HG03196 (cell line): ENCODE data around the gene ASPSCR1.
A peak's percentile ranks its signal among the peaks of the same experiment; 100 is the strongest.

Source experiments
- ATAC-seq: cut with Tn5 transposase; IDR thresholded peaks from one replicate; pipeline ENCODE4 v1.9.1; 2021; ENCODE audit not compliant: unreplicated experiment

ASPSCR1 gene

DNA sequence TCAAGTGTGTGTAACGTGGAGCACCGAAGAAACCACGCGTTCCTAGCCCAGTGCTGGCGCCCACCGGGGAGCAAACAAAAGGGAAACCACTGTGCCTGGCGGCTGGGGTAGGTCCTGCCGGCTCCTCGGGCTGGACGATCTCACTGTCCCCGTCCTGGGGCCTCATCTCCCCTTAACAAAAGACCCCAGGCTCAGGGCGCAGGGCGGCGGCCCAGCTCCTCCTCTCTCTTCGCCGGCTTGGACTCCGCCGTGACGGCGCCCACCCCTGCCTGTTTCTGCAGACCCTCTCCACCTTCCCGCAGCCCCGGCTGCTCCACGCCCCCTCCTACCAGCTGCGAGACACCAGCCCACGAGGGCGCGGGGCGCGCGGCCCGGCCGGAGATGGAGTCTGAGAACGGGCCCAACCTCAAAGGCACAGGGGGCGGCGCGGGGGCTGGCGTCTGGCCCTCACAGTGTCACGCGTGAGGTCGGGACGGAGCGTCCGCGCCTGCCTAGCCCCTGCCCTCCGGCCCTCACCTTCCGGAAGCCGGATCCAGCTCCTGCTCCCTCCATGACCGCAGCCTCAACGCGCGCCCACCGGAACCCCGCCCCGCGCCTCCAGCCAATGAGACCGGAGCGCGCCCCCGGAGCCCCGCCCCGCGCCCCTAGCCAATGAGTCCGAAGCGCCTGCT is 45.0 kb downstream of the ASPSCR1 start, which contains the start of gene CENPX:
Gene CENPX, minus strand, starts transcription at position 569 of the 671 bp plus-strand sequence. Its CDS starts 17 bp downstream, at position 552.
- ATAC-seq = peak; percentile 10

DNA sequence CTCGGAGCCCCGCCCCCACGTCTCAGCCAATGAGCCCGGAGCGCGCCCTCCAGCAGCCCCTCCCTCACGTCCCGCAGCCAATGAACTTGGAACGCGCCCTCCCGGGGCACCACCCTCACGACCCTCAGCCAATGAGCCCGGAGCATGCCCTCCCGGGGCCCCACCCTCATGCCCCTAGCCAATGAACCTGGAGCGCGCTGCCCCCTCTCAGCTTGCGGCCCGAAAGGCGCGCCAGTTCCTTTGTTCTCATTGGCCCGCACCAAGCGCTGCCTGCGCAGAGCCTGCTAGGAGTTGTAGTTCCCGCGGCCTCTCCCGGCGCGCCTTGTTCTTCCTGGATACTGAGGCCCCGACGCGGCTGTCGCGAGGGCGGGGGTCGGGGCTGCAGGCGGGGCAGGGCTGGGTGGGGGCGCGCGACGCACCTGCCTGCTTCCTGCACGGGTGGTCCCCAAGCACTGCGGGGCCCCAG is 45.6 kb downstream of the ASPSCR1 start, which contains the start of gene LRRC45:
Gene LRRC45, plus strand, starts transcription at position 325 of the 466 bp plus-strand sequence. CDS start 339 bp downstream, outside the sequence.
- ATAC-seq = peak; percentile 77

DNA sequence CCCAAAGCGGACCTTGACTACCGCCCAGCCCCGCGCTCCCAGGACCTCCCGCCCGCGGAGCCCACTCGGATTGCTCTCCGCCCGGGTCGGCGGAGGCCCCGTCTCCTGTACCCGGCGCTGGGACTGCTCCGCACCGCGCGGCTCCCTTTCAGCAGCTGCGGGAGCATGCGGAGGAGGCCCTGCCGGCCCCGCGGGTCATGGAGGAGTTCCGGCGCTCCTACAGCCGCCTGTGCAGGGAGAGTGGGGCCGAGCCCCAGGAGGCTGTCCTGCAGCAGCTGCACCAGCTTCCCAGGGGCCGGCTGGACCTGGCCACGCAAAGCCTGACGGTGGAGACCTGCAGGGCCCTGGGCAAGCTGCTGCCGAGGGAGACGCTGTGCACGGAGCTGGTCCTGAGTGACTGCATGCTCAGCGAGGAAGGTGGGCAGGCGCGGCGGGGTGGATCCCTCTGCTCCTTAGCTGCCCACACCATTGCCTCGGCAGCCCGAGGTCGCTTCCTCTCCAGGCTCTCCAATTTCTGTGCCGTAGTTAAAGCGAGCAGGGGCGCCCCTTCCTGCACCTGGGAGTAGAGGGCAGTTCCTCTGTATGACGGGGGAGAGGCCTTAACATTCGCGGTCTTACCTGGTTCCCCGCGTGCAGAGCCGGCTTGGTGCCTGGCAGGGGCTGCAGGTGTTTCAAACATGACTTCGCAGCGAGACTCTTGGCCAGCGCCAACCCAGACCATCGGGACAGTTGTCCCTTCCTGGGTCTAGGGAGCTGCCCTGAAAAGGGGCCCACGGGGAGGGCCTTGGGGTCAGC is 46.2 kb downstream of the ASPSCR1 start:
- peak; percentile 0 for ATAC-seq

GRCh38 chr17:82024859-82025258 is 47.4 kb downstream of the ASPSCR1 start:
- ATAC-seq = no peak

DNA sequence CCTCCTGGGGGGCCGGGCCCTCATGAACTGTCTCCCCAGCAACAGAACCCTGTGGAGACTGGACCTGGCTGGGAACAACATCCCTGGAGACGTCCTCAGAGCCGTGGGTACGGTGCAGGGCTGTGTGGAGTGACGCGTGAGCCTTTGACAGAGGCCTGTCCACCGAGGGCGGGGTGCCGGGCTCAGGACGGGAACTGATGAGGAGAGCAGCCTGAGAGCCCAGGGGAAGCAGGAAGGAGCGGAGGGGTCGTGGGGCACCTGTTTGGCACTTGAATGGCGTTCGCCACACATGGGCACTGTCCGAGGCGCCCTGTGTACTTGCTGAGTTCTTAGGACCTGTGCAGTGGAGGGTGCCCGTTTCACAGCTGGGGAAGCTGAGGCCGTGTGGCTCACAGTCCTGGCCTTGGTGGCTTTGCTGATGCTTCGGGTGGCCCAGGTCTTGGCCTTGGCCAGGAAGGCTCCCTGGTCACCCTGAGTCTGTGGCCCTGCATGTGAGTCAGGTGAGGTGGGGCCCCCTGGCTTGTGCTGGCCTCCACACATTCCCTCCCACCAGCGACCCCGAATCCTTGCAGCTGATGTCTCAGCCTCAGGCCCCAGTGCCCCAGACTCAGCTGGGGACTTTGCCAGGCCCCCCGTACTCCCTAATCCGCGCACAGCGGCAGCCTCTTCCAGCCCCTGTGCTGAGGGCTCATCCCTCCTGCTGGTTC is 48.1 kb downstream of the ASPSCR1 start:
- no peak for ATAC-seq

DNA sequence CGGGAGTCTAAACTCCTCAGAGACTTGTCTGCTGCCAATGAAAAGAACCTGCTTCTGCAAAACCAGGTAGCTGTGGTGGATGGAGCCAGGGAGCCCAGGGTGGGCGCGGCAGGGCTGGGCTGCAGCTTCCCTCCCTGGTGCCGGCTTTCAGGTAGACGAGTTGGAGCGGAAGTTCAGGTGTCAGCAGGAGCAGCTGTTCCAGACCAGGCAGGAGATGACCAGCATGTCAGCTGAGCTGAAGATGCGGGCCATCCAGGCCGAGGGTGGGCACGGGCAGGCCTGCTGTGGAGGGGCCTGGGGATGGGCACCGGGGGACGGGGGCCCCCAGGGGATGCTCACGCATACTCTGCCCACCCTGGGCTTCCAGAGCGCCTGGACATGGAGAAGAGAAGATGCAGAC is 50.8 kb downstream of the ASPSCR1 start:
- no peak for ATAC-seq

DNA sequence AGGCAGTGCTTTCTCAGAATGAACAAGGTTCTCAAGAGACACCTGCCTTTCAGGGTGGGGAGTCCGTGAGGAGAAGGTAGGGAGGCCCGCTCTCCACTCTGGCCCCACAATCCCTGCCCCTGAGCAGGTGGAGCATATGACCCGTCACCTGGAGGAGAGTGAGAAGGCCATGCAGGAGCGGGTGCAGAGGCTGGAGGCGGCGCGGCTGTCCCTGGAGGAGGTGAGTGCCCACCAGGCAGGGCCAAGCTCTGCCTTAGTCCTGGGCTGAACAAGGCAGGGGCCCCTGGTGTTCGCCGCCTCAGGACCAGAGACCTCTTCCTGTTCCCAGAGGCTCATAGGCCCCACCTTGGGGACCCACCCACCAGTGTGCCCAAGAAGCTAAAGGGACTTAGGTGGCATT is 51.5 kb downstream of the ASPSCR1 start:
- ATAC-seq = no peak

GRCh38 chr17:82029391-82029790 is 52.0 kb downstream of the ASPSCR1 start:
- no peak for ATAC-seq

GRCh38 chr17:82029990-82030469 is 52.6 kb downstream of the ASPSCR1 start:
- ATAC-seq = no peak

- ATAC-seq = no peak
Measured at GRCh38 chr17:82030470-82031302, 53.3 kb downstream of the ASPSCR1 start.

GRCh38 chr17:82031303-82031884 is 54.0 kb downstream of the ASPSCR1 start, which contains the start of gene RAC3:
Gene RAC3 (plus strand): TSS chr17:82031678. CDS start chr17:82031762, 84 bp downstream.
- ATAC-seq = no peak

DNA sequence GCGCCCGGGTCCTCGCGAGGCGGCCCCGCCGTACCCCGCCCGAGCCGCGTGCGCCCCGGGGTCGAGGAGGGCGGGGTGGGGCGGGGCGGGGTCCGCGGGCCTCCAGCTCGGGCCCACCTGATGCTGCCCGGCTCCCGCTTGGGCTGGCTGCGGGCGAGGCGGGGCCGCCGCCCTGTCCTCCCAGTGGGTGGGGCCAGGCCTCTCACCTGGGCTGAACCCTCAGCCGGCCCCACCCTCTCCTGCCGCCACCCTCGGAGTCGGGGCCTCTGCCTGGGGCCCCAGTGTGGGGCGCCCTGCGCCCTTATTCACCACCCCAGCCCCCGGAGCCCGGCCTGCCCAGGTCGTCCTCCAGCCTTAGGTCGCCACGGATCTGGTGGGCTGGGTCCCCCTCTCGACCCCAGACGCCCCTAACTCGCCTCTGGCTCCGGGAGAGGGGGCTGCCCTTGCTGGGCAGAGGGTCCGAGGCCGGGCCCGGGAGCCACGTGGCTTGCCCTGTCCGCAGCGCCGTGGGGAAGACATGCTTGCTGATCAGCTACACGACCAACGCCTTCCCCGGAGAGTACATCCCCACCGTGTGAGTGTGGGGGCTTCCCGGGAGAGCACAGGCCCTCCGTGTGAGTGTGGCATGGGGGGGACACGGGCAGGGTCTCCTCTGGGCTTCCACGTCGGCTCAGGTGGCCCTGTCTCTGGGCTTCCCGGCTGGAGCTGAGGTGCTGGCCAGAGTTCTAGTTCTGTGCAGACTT is 54.6 kb downstream of the ASPSCR1 start:
- ATAC-seq = no peak

DNA sequence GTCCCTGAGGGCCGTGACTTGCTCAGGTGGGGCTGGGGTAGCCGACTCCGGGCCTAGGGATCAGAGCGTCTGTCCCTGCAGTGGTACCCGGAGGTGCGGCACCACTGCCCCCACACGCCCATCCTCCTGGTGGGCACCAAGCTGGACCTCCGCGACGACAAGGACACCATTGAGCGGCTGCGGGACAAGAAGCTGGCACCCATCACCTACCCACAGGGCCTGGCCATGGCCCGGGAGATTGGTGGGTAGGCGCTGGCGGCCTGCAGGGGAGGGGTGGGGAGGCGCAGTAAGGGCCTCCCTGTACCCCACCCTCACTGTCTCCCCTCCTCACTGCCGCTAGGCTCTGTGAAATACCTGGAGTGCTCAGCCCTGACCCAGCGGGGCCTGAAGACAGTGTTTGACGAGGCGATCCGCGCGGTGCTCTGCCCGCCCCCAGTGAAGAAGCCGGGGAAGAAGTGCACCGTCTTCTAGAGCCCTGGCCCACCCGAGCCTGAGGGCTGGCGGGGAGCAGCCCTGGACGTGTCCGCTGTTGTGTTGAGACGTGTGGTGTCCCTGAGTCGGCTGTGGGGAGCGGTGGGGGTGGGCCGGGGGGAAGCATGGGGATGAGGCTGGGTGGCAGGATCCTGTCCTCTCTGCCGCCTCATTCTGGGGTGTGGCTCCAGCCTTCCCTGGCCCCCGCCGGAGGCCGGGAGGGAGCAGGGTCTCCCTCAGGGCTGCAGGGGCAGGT is 56.1 kb downstream of the ASPSCR1 start:
- ATAC-seq = no peak

- no peak for ATAC-seq
Measured at GRCh38 chr17:82034371-82035011, 57.1 kb downstream of the ASPSCR1 start.

- no peak for ATAC-seq
Measured at GRCh38 chr17:82035488-82035887, 58.1 kb downstream of the ASPSCR1 start.

DNA sequence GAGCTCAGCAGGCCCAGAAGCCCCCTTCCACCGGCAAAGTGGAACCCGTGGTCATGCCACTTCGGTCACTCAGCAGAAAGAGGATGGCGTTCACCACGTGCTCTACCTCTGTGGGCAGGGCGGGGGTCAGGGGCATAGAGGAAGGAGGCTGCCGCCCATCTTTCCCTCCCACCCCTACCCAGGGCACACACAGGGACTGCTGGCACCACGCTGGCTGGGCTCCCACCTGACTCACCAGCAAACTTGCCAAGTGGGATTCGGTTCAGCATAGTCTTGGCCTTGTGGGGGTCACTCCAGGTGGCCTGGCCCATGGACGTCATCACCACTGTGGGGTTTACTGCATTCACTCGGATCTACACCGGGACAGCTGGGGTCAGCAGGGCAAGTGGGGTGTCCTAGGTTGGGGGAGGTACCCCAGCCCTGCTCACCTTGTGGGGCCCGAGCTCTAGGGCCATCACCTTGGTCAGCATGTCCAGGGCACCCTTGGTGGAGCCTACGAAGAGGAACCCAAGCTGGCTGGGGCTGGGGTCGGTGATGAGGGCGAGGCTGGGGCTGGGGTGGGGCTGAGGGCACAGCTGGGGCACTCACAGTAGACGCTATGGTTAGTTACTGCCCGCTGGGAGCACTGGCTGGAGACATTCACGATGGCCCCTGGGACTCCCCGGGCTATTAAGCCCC is 58.7 kb downstream of the ASPSCR1 start:
- no peak for ATAC-seq

DNA sequence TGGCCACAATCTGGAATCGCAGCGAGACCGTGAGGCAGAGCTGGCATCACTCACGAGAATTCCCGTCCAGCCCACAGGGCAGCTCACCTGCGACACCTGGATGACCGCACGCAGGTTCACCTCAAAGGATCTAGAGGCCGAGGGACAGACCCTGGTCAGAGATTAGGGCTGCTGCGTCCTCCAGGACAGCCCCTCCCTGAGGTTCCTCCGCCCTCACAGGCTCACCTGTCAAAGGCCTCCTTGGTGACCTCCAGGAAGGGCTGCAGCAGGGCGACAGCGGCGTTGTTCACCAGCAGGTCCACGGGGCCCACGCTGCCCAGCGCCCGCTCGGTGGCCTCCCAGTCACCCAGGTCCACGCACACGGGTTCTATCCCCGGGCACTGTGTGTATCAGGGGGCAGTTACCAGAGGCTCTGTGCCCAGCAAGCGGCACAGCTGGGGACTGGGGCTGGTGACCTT is 59.2 kb downstream of the ASPSCR1 start:
- no peak for ATAC-seq
